Esophagus muscularis mucosa (tissue), 4 donors: ENCODE data around the gene PRKN. TPM values are rescaled to one million over a fixed set of nuclear protein-coding genes. Genes with fewer than 3 reads are reported as not detected.

Experiments
- DNase-seq: peaks from one replicate; pipeline ENCODE4 v3.0.0-alpha.2; 2017; ENCODE audit errors: extremely low spot score
- H3K27ac ChIP-seq, 4 donors: fragments of 200-600 bp; sonication (generic); replicated peaks in 1 of 4; 1 replicate in 3 of 4; 2 replicates in 1 of 4; pipeline ENCODE4 v1.5.1; 2016 to 2019; ENCODE audit warnings: mild to moderate bottlenecking in 1 of 4
- H3K27me3 ChIP-seq, 4 donors: fragments of 200-600 bp; sonication (generic); one replicate each; pipeline versions ENCODE4 v1.5.1 to v1.6.0; 2016 to 2019
- H3K36me3 ChIP-seq, 4 donors: fragments of 200-600 bp; sonication (generic); one replicate each; pipeline ENCODE4 v1.5.1; 2016 to 2019
- H3K4me1 ChIP-seq, 4 donors: fragments of 200-600 bp; sonication (generic); one replicate each; pipeline ENCODE4 v1.5.1; 2016 to 2019
- H3K4me3 ChIP-seq, 4 donors: fragments of 200-600 bp; sonication (generic); 1 replicate in 2 of 4; 2 replicates in 2 of 4; pipeline ENCODE4 v1.5.1; 2016 to 2019; ENCODE audit warnings: mild to moderate bottlenecking in 4 of 4, moderate library complexity in 1 of 4
- H3K9me3 ChIP-seq, 4 donors: fragments of 200-600 bp; sonication (generic); 1 replicate in 3 of 4; 2 replicates in 1 of 4; pipeline ENCODE4 v1.5.1; 2016 to 2019
- CTCF ChIP-seq, 3 experiments: fragments of 200-600 bp in 2 of 3; fragments of 450-650 bp in 1 of 3; sonication (generic) in 2 of 3; IDR thresholded peaks; one replicate each; pipeline ENCODE4 v1.5.1; 2017 to 2019; ENCODE audit warnings: antibody characterized with exemption in 3 of 3, mild to moderate bottlenecking in 2 of 3, moderate library complexity in 1 of 3
- EP300 ChIP-seq: sonication (generic); formaldehyde crosslinking; IDR thresholded peaks from one replicate; pipeline ENCODE4 v1.6.1; 2017; ENCODE audit warnings: antibody characterized with exemption
- POLR2A ChIP-seq: fragments of 450-650 bp; IDR thresholded peaks from one replicate; pipeline ENCODE4 v1.6.1; 2017; ENCODE audit warnings: antibody characterized with exemption, moderate library complexity, mild to moderate bottlenecking, low read depth
- POLR2AphosphoS5 ChIP-seq, 2 donors: sonication (generic); formaldehyde crosslinking; IDR thresholded peaks; one replicate each; pipeline ENCODE4 v1.6.1; 2017; ENCODE audit warnings: antibody characterized with exemption in 2 of 2
- WGBS: methylation state at CpG from one replicate; pipeline ENCODE4 v1.1.5; 2018; 5-methylcytosine and 5-hydroxymethylcytosine counted together
- intact Hi-C: fragments of 100-400 bp; cut with DNase I; formaldehyde crosslinking; loops from one replicate; pipeline ENCODE4 v1.15.1; 2023
- total RNA-seq, 4 donors: library from RNA; depleted of rRNA; stranded (reverse); fragments of >200 nt; gene quantifications; one replicate each; pipeline versions ENCODE4 v1.1.0 to v1.2.1, GENCODE V29; 2016

PRKN gene
- total RNA-seq, 4 donors from 2014 or later, result 9.6 to 14.5 (median 10.8) TPM

GRCh38 chr6:162270966-162271365, 456.6 kb downstream of the PRKN start:
- Histone ChIP-seq H3K4me1 (peaks cover 0 to 6% (median 2%) of the 10 kb centered on the region in 4 donors), H3K9me3 (no peaks in the 10 kb centered on the region), H3K36me3 (no peaks in the 10 kb centered on the region), H3K4me3 (no peak overlapping the region), H3K27ac (no peak overlapping the region), H3K27me3 (no peaks in the 10 kb centered on the region)
- 82% methylated on average over 5 of the region's 5 CpGs for WGBS
- intact Hi-C loops, result no loop called here
- TF ChIP-seq POLR2A (no peak), CTCF (IDR thresholded peaks at IDR 0.05) (no peak), EP300 (no peak), POLR2AphosphoS5 (IDR thresholded peaks at IDR 0.05) (no peak)
- no peak for DNase-seq

- DNase-seq, result no peak
- no peak for TF ChIP-seq POLR2A
- TF ChIP-seq CTCF (IDR thresholded peaks at IDR 0.05), result no peak
- TF ChIP-seq POLR2AphosphoS5 (IDR thresholded peaks at IDR 0.05), result no peak
- no peak for TF ChIP-seq EP300
- H3K27ac ChIP-seq, result no peak overlapping the region
- peaks cover 0 to 6% (median 2%) of the 10 kb centered on the region in 4 donors for H3K4me1 ChIP-seq
- no peaks in the 10 kb centered on the region for H3K9me3 ChIP-seq
- no peak overlapping the region for H3K4me3 ChIP-seq
- H3K36me3 ChIP-seq, result no peaks in the 10 kb centered on the region
- no peaks in the 10 kb centered on the region for H3K27me3 ChIP-seq
- WGBS, result 55% methylated on average over 2 of the region's 2 CpGs
- intact Hi-C loops, result no loop called here
These were observed 459.9 kb downstream of the PRKN start for GRCh38 chr6:162267641-162268040.

- no peak overlapping the region for H3K4me3 ChIP-seq
- 51% methylated on average over 4 of the region's 4 CpGs for WGBS
- H3K27ac ChIP-seq, result no peak overlapping the region
- TF ChIP-seq EP300 (no peak), CTCF (IDR thresholded peaks at IDR 0.05) (no peak), POLR2A (no peak), POLR2AphosphoS5 (IDR thresholded peaks at IDR 0.05) (no peak)
- H3K27me3 ChIP-seq, result no peaks in the 10 kb centered on the region
- H3K4me1 ChIP-seq, result peaks cover 0 to 6% (median 2%) of the 10 kb centered on the region in 4 donors
- no peaks in the 10 kb centered on the region for H3K9me3 ChIP-seq
- DNase-seq, result no peak
- H3K36me3 ChIP-seq, result no peaks in the 10 kb centered on the region
- intact Hi-C loops, result no loop called here
These were observed 460.4 kb downstream of the PRKN start for GRCh38 chr6:162267126-162267525.

- H3K36me3 ChIP-seq, result no peaks in the 10 kb centered on the region
- no peak overlapping the region for H3K4me3 ChIP-seq
- peaks cover 0 to 6% (median 2%) of the 10 kb centered on the region in 4 donors for H3K4me1 ChIP-seq
- no peaks in the 10 kb centered on the region for H3K9me3 ChIP-seq
- intact Hi-C loops, result no loop called here
- H3K27me3 ChIP-seq, result no peaks in the 10 kb centered on the region
- 92% methylated on average over 6 of the region's 6 CpGs for WGBS
- DNase-seq, result no peak
- no peak for TF ChIP-seq EP300
- no peak for TF ChIP-seq POLR2AphosphoS5 (IDR thresholded peaks at IDR 0.05)
- no peak for TF ChIP-seq POLR2A
- TF ChIP-seq CTCF (IDR thresholded peaks at IDR 0.05), result no peak
- no peak overlapping the region for H3K27ac ChIP-seq
These were observed 463.0 kb downstream of the PRKN start for GRCh38 chr6:162264581-162264980.
